Stimulated activated CD8-positive, alpha-beta memory T cell treated with anti-CD3 and anti-CD28 coated beads, Interleukin-15, amount 100 ng/mL, for 4 hours (primary cell): ENCODE measurements around the gene KIAA0825.
"Not testable (repeated sequence)": the region's sequence is repeated elsewhere in the genome, so short reads cannot be mapped to it uniquely, and the experiment has no call there.

Experiments used
- DNase-seq, 2 donors: peaks; one replicate each; pipeline ENCODE4 v3.0.0-alpha.2; 2020; ENCODE audit warnings: low read depth in 2 of 2

Gene KIAA0825

GRCh38 chr5:94577466-94578245 lies 40.7 kb downstream of the KIAA0825 start:
- no peak for DNase-seq

DNA sequence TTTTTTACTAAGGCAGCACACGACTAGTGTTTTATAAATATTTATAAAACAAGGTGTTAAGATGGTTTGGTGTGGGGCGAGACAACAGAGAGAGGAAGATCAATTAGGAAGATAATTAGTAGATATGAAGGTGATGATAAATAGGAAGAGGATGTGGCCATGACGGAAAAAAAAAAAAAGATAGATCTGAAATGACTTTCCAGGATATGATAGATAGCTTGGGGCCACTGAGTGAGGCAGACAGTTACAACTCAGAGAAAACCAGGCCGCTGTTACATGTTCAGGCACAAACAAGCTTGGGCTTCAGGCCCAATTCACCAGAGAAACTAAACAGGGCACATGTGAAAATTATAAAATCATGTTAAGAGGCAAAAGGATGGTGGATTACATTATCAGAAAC lies 43.2 kb downstream of the KIAA0825 start:
- no peak for DNase-seq

GRCh38 chr5:94573349-94573748 lies 45.1 kb downstream of the KIAA0825 start:
- DNase-seq: not testable (repeated sequence)

- no peak for DNase-seq
Measured at GRCh38 chr5:94571415-94571814, 47.0 kb downstream of the KIAA0825 start.

DNA sequence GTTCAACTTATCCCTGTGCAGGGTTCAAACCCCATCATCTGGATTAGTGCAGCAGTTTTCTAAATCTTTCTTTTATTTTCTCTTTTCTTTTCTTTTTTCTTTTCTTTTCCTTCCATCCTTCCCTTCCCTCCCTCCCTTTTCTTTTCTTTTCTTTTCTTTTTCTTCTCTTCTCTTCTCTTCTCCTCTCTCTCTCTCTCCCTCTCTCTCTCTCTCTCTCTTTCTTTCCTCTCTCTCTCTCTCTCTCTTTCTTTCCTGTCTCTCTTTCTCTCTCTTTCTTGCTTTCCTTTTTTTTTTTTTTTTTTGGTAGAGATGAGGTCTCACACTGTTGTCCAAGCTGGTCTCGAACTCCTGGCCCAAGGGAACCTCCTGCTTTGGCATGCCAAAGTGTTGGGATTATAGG lies 53.6 kb downstream of the KIAA0825 start:
- DNase-seq: no peak

GRCh38 chr5:94562327-94562971 lies 56.0 kb downstream of the KIAA0825 start:
- DNase-seq: no peak

DNA sequence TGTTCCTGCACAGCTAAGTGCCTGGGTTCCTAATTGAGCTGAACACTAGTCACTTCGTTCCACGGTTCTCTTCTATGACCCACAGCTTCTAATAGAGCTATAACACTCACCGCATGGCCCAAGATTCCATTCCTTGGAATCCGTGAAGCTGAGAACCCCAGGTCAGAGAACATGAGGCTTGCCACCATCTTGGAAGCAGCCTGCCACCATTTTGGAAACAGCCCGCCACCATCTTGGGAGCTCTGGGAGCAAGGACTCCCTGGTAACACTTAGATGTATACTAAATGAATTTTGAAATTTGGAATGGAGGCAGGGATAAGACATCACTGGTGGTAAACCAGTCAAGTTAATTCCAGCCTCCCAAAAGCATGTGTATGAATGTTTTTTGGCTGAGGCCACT lies 60.4 kb downstream of the KIAA0825 start:
- DNase-seq: no peak

DNA sequence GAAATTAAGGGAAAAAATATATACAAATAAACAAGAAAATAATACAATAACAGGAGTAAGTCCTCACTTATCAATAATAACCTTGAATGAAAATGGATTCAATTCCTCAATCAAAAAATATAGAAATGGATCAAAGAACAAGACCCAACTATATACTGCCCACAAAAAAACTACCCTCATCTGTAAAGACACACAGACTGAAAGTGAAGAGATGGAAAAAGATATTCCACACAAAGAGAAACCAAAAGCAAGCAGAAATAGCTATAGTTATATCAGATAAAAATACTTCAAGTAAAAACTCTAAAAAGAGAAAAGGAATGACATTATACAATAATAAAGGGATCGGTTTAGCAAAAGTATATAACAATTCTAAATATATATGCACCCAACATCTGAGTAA lies 66.5 kb downstream of the KIAA0825 start:
- no peak for DNase-seq

DNA sequence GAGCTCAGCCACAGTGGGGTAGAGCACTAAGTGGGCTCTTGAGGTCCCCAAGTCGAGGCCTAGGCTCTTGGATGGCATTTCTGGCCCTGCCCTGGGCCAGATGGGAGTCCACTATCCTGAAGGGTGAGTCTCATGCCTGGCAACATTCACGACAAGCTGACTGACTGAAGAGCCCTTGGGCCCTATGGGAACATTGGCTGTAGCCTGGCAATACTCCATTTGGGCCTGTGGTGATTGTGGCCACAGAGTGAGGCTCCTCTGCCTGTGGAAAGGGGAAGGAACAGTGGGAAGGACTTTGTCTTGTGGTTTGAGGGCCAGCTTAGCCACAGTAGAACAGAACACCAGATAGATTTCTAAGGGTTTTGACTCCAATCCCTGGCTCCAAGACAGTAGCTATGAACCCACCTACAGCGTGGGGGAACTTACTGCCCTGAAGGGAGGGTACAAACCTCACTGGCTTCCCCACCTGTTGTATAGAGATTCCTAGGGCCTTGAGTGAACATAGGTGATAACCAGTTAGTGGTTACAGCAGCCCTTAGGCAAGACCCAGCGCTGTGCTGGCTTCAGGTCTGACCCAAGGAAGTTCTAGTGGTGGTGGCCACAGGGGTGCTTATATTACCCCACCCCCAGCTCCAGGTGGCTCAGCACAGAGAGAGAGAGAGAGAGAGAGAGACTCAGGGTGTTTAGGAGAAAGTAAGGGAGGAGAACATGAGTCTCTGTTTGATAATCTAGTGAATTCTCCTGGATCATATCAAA lies 72.4 kb downstream of the KIAA0825 start:
- DNase-seq: no peak

DNA sequence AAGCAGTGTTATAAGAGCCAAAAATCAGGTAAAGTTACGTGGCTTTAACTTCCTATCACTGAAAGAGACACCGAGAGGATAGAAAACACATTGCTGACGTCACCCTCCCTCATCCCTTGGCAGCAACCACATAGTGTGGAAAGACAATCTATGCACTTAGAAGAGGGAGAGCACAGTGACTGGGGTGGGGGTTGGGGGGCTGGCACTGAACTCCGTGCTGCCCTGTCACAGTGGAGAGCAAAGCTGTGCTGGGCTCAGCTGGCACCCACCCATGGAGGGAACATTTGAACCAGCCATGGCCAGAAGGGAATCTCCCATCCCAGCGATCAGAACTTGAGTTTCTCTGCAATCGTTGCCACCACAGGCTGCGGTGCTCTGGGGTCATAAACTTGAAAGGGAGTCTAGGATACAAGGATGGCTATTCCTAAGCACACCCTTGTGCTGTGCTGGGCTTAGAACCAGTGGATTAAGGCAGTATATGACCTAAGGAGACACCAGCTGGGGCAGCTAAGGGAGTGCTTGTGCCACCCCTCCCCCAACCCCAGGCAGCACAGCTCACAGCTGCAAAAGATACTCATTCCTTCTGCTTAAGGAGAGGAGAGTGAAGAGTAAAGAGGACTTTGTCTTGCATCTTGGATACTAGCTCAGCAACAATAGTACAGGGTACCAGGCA lies 73.4 kb downstream of the KIAA0825 start:
- DNase-seq: no peak

DNA sequence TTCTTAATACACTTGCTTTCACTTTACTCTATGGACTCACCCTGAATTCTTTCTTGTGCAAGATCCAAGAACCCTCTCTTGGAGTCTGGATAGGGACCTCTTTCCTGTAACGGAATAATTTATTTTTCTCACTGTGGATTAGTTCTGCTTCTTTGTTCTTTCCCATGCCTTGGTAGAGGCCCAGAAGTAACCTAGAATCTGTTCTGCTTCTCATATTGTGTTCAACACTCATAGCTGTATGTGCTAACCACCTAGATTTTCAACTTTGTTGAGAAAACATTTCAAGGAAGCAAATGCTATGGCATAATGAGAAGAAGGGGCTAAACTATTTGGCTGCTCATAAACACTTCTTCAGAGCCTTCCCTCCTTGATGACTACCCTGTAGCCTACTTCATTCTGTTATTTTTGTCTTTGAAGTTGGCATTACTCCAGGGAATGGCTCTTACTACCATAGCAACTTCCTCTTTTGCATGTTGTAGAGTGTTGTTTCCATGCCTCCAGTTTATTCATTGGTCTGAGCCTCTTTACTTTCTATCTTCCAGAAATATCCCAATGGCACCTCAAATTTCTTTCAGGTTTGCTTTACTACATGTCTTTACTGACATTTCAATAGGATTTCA lies 74.3 kb downstream of the KIAA0825 start:
- DNase-seq: no peak

DNA sequence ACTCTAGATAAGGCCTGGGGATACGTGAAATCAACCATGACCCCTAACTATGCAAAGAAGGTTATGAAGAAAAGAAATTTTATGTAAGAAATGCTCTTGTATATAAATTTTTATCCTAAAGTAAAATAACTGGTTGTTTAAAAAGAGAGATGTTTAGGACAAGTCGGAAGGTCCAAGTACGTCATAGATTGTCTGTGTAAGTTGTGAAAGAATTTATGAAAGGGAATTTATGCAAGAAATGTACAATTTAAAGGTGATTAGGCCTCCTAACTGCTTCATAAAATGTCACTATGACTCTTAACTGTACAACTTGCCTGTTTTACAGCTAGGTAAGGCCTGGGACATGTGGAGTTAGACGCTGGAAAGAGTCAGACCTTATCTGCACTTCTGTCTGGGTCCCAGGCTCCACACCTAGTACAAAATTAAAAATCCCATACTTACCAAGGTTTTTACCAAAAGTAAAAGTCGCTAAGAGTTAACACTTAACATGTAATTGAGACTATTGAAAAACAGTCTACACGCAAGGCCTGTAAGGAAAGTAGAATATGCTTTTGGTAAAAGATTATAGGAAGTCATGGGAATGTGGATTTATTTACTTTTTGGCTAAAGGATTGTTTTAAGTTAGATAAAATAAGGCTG lies 77.4 kb downstream of the KIAA0825 start:
- DNase-seq: no peak

DNA sequence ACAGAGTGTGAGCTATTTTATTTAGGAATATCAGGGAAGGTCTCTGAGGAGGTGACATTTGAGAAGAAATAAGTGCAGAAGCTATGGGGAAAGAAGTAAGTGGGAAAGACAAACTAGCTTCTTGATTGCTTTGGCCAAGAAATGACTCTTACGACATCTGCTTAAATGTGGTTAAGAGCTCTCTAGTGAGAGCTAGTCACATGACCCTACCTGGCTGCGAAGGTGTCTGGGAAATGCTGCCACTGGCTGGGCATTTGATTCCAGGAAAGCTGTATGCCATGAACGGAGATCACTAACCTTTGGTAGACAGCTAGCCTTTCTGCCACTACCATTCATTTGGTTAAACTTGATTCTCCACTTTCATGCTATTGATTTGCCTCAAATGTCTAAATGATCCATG lies 80.1 kb downstream of the KIAA0825 start:
- DNase-seq: no peak

- DNase-seq: no peak
Measured at GRCh38 chr5:94526706-94527105, 91.7 kb downstream of the KIAA0825 start.

DNA sequence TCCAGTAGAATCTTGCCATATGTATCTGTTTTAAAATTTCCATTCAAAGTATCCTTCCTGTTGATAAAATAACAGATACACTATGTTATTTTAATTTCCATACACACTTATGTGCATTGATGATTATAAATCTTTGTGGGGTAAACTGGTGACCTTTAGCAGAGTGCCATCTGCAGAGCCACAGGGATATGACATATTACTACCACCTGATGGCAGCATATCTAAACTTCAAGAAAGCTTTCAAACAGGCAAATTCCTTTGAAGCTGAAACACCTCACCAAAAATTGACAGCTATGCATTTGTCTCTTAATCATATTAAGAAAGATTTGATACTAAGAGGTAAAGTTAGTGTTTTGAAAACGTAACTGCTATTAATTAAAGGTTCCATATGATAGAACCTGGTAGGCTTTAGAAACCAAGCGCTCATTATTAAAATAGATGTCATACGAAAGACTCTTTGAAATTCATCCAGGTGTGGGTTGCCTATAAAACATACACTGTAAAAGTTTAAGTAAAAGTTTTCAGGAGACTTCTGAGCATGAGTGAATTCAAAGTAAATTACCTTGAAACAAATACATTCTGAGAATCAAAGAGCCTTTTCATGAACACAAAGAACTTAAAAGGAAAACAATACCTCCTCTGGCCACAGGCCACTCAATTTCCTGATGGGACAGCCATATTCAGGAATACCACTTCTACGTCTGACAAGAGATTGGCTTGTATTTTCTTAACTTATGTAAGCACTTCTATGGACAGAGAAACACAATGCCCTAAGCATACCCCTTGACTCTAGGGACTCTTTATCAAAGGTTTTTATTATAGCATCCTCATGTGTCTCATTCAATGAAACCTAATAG lies 93.3 kb downstream of the KIAA0825 start:
- DNase-seq: no peak

DNA sequence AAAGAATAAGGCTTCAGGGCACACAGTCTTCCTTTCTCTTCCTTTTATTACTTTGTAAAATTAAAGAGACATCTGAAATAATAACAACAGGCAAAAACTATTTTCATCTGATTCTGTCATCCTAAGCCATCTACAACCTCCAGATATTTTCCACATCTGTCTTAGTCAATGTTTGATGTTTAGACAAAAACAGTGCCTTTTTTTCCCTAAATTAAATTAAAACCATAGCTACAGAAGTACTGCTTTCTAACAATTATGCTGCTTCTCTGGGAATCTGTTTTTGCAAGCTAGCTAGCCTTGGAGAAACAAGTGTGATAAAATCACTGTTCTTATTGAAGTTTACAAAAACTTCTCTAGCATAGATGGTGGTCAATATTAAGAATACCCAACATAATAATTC lies 95.4 kb downstream of the KIAA0825 start:
- no peak for DNase-seq

GRCh38 chr5:94522117-94522516 lies 96.3 kb downstream of the KIAA0825 start:
- no peak for DNase-seq

- DNase-seq: no peak
Measured at GRCh38 chr5:94517490-94518488, 100.6 kb downstream of the KIAA0825 start.

DNA sequence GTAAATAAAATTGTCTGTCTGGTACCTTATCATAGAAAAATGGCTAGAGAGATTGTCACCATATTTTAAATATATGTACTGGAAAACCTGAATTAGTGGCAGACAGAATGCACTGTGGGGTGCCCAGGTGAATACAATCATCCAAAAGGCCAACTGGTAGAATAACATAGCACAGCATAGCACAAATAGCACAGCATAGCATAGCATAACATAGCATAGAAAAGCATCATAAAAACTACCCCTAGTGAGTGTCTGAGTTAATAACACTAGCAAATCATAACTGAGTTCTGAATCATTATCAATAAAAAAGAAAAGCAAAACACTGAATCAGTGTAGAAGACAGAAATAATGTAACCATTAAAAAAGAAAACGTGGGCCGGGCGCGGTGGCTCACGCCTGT lies 102.3 kb downstream of the KIAA0825 start:
- DNase-seq: no peak
